ENCODE measurements around the gene C4orf50. TPM values are rescaled to one million over a fixed set of nuclear protein-coding genes. Genes with fewer than 3 reads are reported as not detected.

The C4orf50 gene
- total and polyA plus RNA-seq, 10 of the 15 experiments (the other 5 are each of a cell fraction or from before 2014, with no cell fraction given): 0.04 to 0.09 (median 0.05) TPM; not detected in 3

- SMC1A ChIA-PET (ENCODE audit: uncharacterized antibody, unreplicated experiment): no interaction called here
- BruUV-seq (replicated peaks): no TSS peak
- Histone ChIP-seq H3K79me2 (ENCODE audit: control insufficient read depth, insufficient read depth, low read length) (no peaks in the 10 kb centered on the region), H3K36me3 (ENCODE audit: control insufficient read depth in 2 of 2, insufficient read depth in 2 of 2, low read length in 1 of 2) (no peaks in the 10 kb centered on the region), H2AFZ (ENCODE audit: control insufficient read depth, low read depth, low read length) (no peak overlapping the region), H3K27ac (ENCODE audit: control insufficient read depth, insufficient read depth) (no peak overlapping the region), H4K20me1 (ENCODE audit: control insufficient read depth, insufficient read depth) (no peaks in the 10 kb centered on the region), H3K4me2 (ENCODE audit: control insufficient read depth, insufficient read depth) (no peak overlapping the region), H3K27me3 (replicated peaks in 1 of 2; ENCODE audit: control insufficient read depth in 2 of 2, insufficient read depth in 2 of 2, low read length in 1 of 2) (peaks cover 0 to 1% of the 10 kb centered on the region in 2 experiments; a peak in 2 of 4 replicates), H3K4me3 (no peak overlapping the region), H3K9ac (ENCODE audit: control insufficient read depth, insufficient read depth, low read length) (no peak overlapping the region), H3K9me3 (replicated peaks; ENCODE audit: control insufficient read depth, insufficient read depth, low read length) (no peaks in the 10 kb centered on the region), H3K4me1 (ENCODE audit: control insufficient read depth, insufficient read depth, low read length) (no peaks in the 10 kb centered on the region)
- RAD21 ChIA-PET (ENCODE audit: unreplicated experiment): no interaction called here
- TF ChIP-seq HDAC2 (IDR thresholded peaks at IDR 0.05) (no peak), SUZ12 (IDR thresholded peaks at IDR 0.05; ENCODE audit: unreplicated experiment) (no peak), STAT3 (IDR thresholded peaks at IDR 0.05; ENCODE audit: low read depth, low read length) (no peak), PAX8 (IDR thresholded peaks at IDR 0.05) (no peak), CHD1 (IDR thresholded peaks at IDR 0.05; ENCODE audit: low read depth, low read length) (no peak), EGR1 (IDR thresholded peaks at IDR 0.05; ENCODE audit: borderline replicate concordance in 1 of 2, low read depth in 2 of 2, low read length in 2 of 2) (no peak), CHD4 (IDR thresholded peaks at IDR 0.05) (no peak), CTCF (IDR thresholded peaks at IDR 0.05 in 2 of 3, conservative IDR thresholded peaks at IDR 0.05 in 1 of 3; ENCODE audit: control insufficient read depth in 2 of 3, extremely low read depth in 1 of 3, insufficient read depth in 1 of 3, low read depth in 3 of 3, low read length in 3 of 3) (no peak), E4F1 (IDR thresholded peaks at IDR 0.05; ENCODE audit: borderline replicate concordance, partially characterized antibody) (no peak), TAF1 (IDR thresholded peaks at IDR 0.05; ENCODE audit: borderline replicate concordance, low read depth, low read length) (no peak), BCL3 (IDR thresholded peaks at IDR 0.05; ENCODE audit: borderline replicate concordance, insufficient read depth, low read depth, low read length, poor library complexity, severe bottlenecking) (no peak)
- no peak for ATAC-seq
- in situ Hi-C loops (cut with MboI) (no loop called here), intact Hi-C loops (cut with micrococcal nuclease; ENCODE audit: unreplicated experiment) (no loop called here)
- whole genome bisulfite sequencing (ENCODE audit: insufficient coverage, insufficient replicate concordance, low lambda C conversion rate, missing lambda C conversion rate): 0% methylated on average over 3 of the region's 3 CpGs
- FAIRE-seq: no peak
- POLR2A ChIA-PET: no interaction called here
- CTCF ChIA-PET: interaction anchor here (2.4 to 3.1 kb wide), 2 partner anchors 10 to 13 kb away, joined by 7 to 10 read pairs; no protein-coding TSS in a partner anchor
- no peak for DNase-seq (ENCODE audit: low read depth, low spot score)
Measured at GRCh38 chr4:6010789-6011188, 7.4 kb downstream of the C4orf50 start.

Data from GM12878 (cell line).